HCT116 (cell line): Measurements from ENCODE around the gene PPP1R36. TPM values are rescaled to one million over a fixed set of nuclear protein-coding genes. Genes with fewer than 3 reads are reported as not detected.
"Not testable (repeated sequence)": the region's sequence is repeated elsewhere in the genome, so short reads cannot be mapped to it uniquely, and the experiment has no call there.

Experiments
- ATAC-seq: fragments of 200-7000 bp; cut with Tn5 transposase; 2 replicates; pipeline ENCODE4 v1.9.1; 2020; ENCODE audit warnings: mild to moderate bottlenecking, moderate library complexity
- BruUV-seq: library from RNA; stranded (reverse); fragments of 400-500 nt; replicated peaks from 2 replicates; lab custom pipeline; 2021; lab: Mats Ljungman, UMichigan
- CTCF ChIA-PET: fragments of 300-600 bp; sonication (Branson Sonifier 250); formaldehyde crosslinking; loops from one replicate; lab custom pipeline; 2021; ENCODE audit warnings: antibody characterized with exemption; lab: Charles Lee
- POLR2A ChIA-PET: fragments of 300-600, 350-600 bp; sonication (Branson Sonifier 250); formaldehyde crosslinking; loops from one replicate; lab custom pipeline; 2021; ENCODE audit warnings: antibody characterized with exemption; lab: Charles Lee
- RAD21 ChIA-PET, 2 experiments: fragments of 300-600 bp; sonication (Branson Sonifier 250); formaldehyde crosslinking; loops; one replicate each; lab custom pipeline; 2023; ENCODE audit warnings: low total read pairs in 2 of 2; ENCODE audit not compliant: uncharacterized antibody in 2 of 2, unreplicated experiment in 2 of 2, low non-redundant PET in 1 of 2; lab: Charles Lee
- DNase-seq: peaks from one replicate; pipeline ENCODE4 v3.0.0-alpha.2; 2010; ENCODE audit warnings: low read depth, low spot score
- H2AFZ ChIP-seq: fragments of 200-600 bp; shearing (Covaris generic), sonication (generic); 2 replicates; pipeline ENCODE4 v1.6.1; 2017; ENCODE audit warnings: low read depth, mixed run types, mixed read lengths, antibody characterized with exemption, low read length; ENCODE audit not compliant: poor library complexity, severe bottlenecking
- H3K27ac ChIP-seq: 2 replicates; pipeline ENCODE4 v1.5.1; 2012; ENCODE audit warnings: low read depth, low read length
- H3K27me3 ChIP-seq: fragments of 200-600 bp; sonication (generic); 2 replicates; pipeline ENCODE4 v1.6.1; 2016; ENCODE audit warnings: mixed run types, low read length, mixed read lengths; ENCODE audit not compliant: insufficient read depth
- H3K36me3 ChIP-seq, 2 experiments: fragments of 200-500 bp in 1 of 2; fragments of 200-600 bp in 1 of 2; sonication (Bioruptor generic) in 1 of 2; sonication (generic) in 1 of 2; 2 replicates each; pipeline versions ENCODE4 v1.5.1 to v1.6.1; 2014 to 2016; ENCODE audit warnings: low read length in 2 of 2, inconsistent platforms in 1 of 2, mixed read lengths in 1 of 2, mixed run types in 1 of 2; ENCODE audit not compliant: insufficient read depth in 2 of 2, control insufficient read depth in 1 of 2
- H3K4me1 ChIP-seq, 2 experiments: fragments of 200-600 bp in 1 of 2; sonication (generic) in 1 of 2; 2 replicates each; pipeline versions ENCODE4 v1.5.1 to v1.6.1; 2012 to 2017; ENCODE audit warnings: low read length in 2 of 2, inconsistent platforms in 1 of 2, mild to moderate bottlenecking in 1 of 2, mixed read lengths in 1 of 2, mixed run types in 1 of 2, moderate library complexity in 1 of 2; ENCODE audit not compliant: insufficient read depth in 2 of 2, control insufficient read depth in 1 of 2
- H3K4me2 ChIP-seq: fragments of 200-600 bp; sonication (generic); 2 replicates; pipeline ENCODE4 v1.6.1; 2017; ENCODE audit warnings: mixed run types, low read length, mixed read lengths
- H3K4me3 ChIP-seq, 2 experiments: fragments of 200-600 bp in 1 of 2; sonication (generic) in 1 of 2; replicated peaks in 1 of 2; 2 replicates each; pipeline ENCODE4 v1.5.1; 2011 to 2016; ENCODE audit warnings: low read length in 2 of 2, control low read depth in 1 of 2, low read depth in 1 of 2, mild to moderate bottlenecking in 1 of 2, mixed read lengths in 1 of 2, mixed run types in 1 of 2
- H3K79me2 ChIP-seq: fragments of 200-600 bp; sonication (generic); 2 replicates; pipeline ENCODE4 v1.6.1; 2017; ENCODE audit warnings: mild to moderate bottlenecking, mixed run types, low read length, moderate library complexity, mixed read lengths; ENCODE audit not compliant: insufficient read depth
- H3K9ac ChIP-seq: fragments of 200-600 bp; sonication (generic); 2 replicates; pipeline ENCODE4 v1.6.1; 2016; ENCODE audit warnings: low read length, mixed read lengths
- H3K9me2 ChIP-seq: fragments of 200-600 bp; sonication (generic), shearing (Covaris generic); 2 replicates; pipeline ENCODE4 v1.6.1; 2017; ENCODE audit warnings: mixed run types, mild to moderate bottlenecking, moderate library complexity; ENCODE audit not compliant: insufficient read depth
- H3K9me3 ChIP-seq, 2 experiments: fragments of 200-500 bp in 1 of 2; fragments of 200-600 bp in 1 of 2; sonication (Bioruptor generic) in 1 of 2; sonication (generic) in 1 of 2; 2 replicates each; pipeline ENCODE4 v1.6.1; 2014 to 2017; ENCODE audit warnings: low read length in 2 of 2, mixed read lengths in 2 of 2, inconsistent platforms in 1 of 2, low read depth in 1 of 2, mild to moderate bottlenecking in 1 of 2, mixed run types in 1 of 2, moderate library complexity in 1 of 2; ENCODE audit not compliant: control insufficient read depth in 1 of 2, insufficient read depth in 1 of 2
- H4K20me1 ChIP-seq: fragments of 200-600 bp; sonication (generic), shearing (Covaris generic); 2 replicates; pipeline ENCODE4 v1.6.1; 2017; ENCODE audit warnings: mixed run types, mild to moderate bottlenecking, moderate library complexity; ENCODE audit not compliant: insufficient read depth
- CEBPB ChIP-seq: IDR thresholded peaks from 2 replicates; pipeline ENCODE4 v1.6.1; 2012; ENCODE audit warnings: low read depth
- EZH2 ChIP-seq: fragments of 200-600 bp; sonication (generic); IDR thresholded peaks from 2 replicates; pipeline ENCODE4 v1.6.1; 2017; ENCODE audit warnings: antibody characterized with exemption, mixed run types
- FOSL1 ChIP-seq: IDR thresholded peaks from 2 replicates; pipeline ENCODE4 v1.6.1; 2012; ENCODE audit warnings: low read depth
- JUND ChIP-seq: IDR thresholded peaks from 2 replicates; pipeline ENCODE4 v1.6.1; 2012
- POLR2AphosphoS5 ChIP-seq: IDR thresholded peaks from 2 replicates; pipeline ENCODE4 v1.6.1; 2011; ENCODE audit warnings: mild to moderate bottlenecking, low read depth, low read length, moderate library complexity
- SIN3A ChIP-seq: IDR thresholded peaks from 2 replicates; pipeline ENCODE4 v1.6.1; 2012; ENCODE audit warnings: low read depth
- SP1 ChIP-seq: IDR thresholded peaks from 2 replicates; pipeline ENCODE4 v1.6.1; 2012; ENCODE audit warnings: low read depth
- SRF ChIP-seq: IDR thresholded peaks from 2 replicates; pipeline ENCODE4 v1.6.1; 2012; ENCODE audit warnings: low read depth
- intact Hi-C: fragments of 100-400 bp; cut with micrococcal nuclease; formaldehyde crosslinking; loops from 2 replicates; pipeline ENCODE4 v1.10.0; 2022
- total RNA-seq: library from RNA; stranded (reverse); gene quantifications from one replicate; pipeline ENCODE4 v1.2.1, GENCODE V29; 2021; ENCODE audit not compliant: unreplicated experiment
- TF ChIP-seq, protein P1 (sequence below): IDR thresholded peaks from 2 replicates; pipeline ENCODE4 v1.6.1; 2012

The PPP1R36 gene
- total RNA-seq, 1 experiment from 2014 or later = 0.47 TPM

DNA sequence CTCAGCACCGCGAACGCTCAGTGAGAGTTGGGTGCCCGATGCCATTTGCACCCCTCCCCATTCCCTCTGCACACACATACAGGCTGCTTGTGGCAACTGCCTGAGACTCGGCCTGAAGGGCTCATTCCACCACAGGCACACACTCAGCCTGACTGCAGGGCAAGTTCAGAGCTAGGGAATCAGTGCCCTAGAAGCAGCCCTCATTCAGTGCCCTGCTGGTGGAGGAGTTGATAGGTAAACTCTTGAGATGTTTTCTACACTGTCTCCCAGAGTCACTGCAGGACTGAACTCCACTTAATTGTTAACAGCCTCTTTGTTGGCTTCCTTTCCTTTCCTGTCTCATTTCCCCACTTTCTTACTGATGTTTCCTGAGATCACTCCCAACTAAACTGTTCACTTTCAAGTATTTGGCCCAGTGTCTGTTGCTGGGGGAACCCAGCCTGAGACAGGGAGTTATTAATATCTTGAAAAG lies 16.9 kb downstream of the PPP1R36 start:
- ATAC-seq = peak; percentile 21; the same call in 1 of the 2 replicates
- H2AFZ ChIP-seq = no peak overlapping the region

DNA sequence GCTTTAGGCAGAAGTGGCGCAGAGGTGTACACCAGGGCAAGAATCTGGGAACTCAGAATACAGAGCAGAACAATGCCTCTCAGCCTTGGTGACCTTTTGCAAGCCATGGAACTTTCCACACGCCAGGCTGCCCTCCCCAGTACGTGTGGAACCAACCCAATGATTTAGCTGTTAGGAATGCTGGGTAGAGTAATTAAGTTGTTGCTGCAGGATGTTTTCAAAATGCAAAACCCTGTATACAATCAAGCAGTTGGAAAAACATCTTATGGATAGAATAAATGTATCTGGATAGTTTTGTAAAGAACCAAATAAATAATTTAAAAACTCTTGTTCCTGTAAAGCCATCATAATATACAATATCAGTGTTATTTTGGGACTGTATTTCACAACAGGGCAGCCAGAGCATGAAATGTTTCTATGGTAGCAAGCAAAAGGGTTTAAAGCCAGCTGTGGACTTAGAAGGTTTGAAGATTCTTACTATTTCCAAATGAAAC lies 19.4 kb downstream of the PPP1R36 start:
- Histone ChIP-seq H3K36me3 (no peaks in the 10 kb centered on the region), H3K9me2 (no peaks in the 10 kb centered on the region), H2AFZ (peak overlapping the region; percentile 92), H3K9me3 (no peaks in the 10 kb centered on the region), H3K79me2 (no peaks in the 10 kb centered on the region), H4K20me1 (no peaks in the 10 kb centered on the region), H3K27me3 (no peaks in the 10 kb centered on the region), H3K27ac (peak overlapping the region; percentile 60), H3K4me1 (peaks cover 18 to 19% of the 10 kb centered on the region in 2 experiments), H3K4me2 (peak overlapping the region; percentile 67), H3K9ac (peak overlapping the region; percentile 24), H3K4me3 (peak overlapping the region in 1 of 2 experiments; percentile 10; a peak in 1 of 4 replicates)
- CTCF ChIA-PET = interaction anchor here (0.7 to 1.0 kb wide), 2 partner anchors 8 to 19 kb away, joined by 3 read pairs; no protein-coding TSS in a partner anchor
- DNase-seq = peak; percentile 62
- intact Hi-C loops = no loop called here
- RAD21 ChIA-PET = no interaction called here
- TF ChIP-seq SP1 = peak; percentile 90
- peak; percentile 34 for TF ChIP-seq POLR2AphosphoS5
- peak; percentile 75 for TF ChIP-seq JUND
- TF ChIP-seq SIN3A = no peak
- no peak for TF ChIP-seq EZH2
- peak; percentile 75 for TF ChIP-seq CEBPB
- peak; percentile 66; the same call in 1 of the 2 replicates for TF ChIP-seq FOSL1
- TF ChIP-seq, protein P1, sequence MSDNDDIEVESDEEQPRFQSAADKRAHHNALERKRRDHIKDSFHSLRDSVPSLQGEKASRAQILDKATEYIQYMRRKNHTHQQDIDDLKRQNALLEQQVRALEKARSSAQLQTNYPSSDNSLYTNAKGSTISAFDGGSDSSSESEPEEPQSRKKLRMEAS = peak; percentile 53; the same call in 1 of the 2 replicates
- ATAC-seq = peak; percentile 92
- no TSS peak for BruUV-seq
- POLR2A ChIA-PET = no interaction called here

More for the DNA sequence above, 16.9 kb downstream of the PPP1R36 start:
- Histone ChIP-seq H3K27ac (no peak overlapping the region), H3K4me1 (peaks cover 18 to 19% of the 10 kb centered on the region in 2 experiments), H3K27me3 (no peaks in the 10 kb centered on the region), H3K9me3 (no peaks in the 10 kb centered on the region), H3K36me3 (no peaks in the 10 kb centered on the region), H4K20me1 (no peaks in the 10 kb centered on the region), H3K9me2 (no peaks in the 10 kb centered on the region), H3K79me2 (no peaks in the 10 kb centered on the region), H3K4me2 (no peak overlapping the region), H3K9ac (no peak overlapping the region), H3K4me3 (no peak overlapping the region)
- ChIA-PET CTCF (no interaction called here), RAD21 (no interaction called here), POLR2A (no interaction called here)
- BruUV-seq = no TSS peak
- intact Hi-C loops = no loop called here
- no peak for DNase-seq
- TF ChIP-seq SRF (no peak), CEBPB (no peak)
- TF ChIP-seq, all 23 proteins: peak for 0

- H3K27me3 ChIP-seq, intact Hi-C loops, H3K9me2 ChIP-seq, H3K9me3 ChIP-seq, H3K4me3 ChIP-seq, POLR2A ChIA-PET, H3K36me3 ChIP-seq, RAD21 ChIA-PET, H4K20me1 ChIP-seq, ATAC-seq, H3K79me2 ChIP-seq, BruUV-seq, DNase-seq: not testable (repeated sequence)
- Histone ChIP-seq H3K4me1 (peaks cover 18 to 19% of the 10 kb centered on the region in 2 experiments), H2AFZ (peak overlapping the region; percentile 92), H3K9ac (peak overlapping the region; percentile 24), H3K27ac (peak overlapping the region; percentile 60), H3K4me2 (peak overlapping the region; percentile 67)
- CTCF ChIA-PET = interaction anchor here (0.7 kb wide), 1 partner anchor 19 kb away, joined by 3 read pairs; no protein-coding TSS in a partner anchor
These were observed 19.9 kb downstream of the PPP1R36 start for GRCh38 chr14:64569646-64570045.
